NT2/D1 (cell line): Measurements from ENCODE around the gene KIDINS220.

Experiments
- SUZ12 ChIP-seq: IDR thresholded peaks from 2 replicates; pipeline ENCODE4 v1.6.1; 2011; ENCODE audit not compliant: insufficient read length, insufficient read depth; ENCODE audit errors: extremely low read depth
- YY1 ChIP-seq: IDR thresholded peaks from 2 replicates; pipeline ENCODE4 v1.6.1; 2011; ENCODE audit not compliant: insufficient read length, insufficient read depth
- ZNF274 ChIP-seq: IDR thresholded peaks from 2 replicates; pipeline ENCODE4 v1.6.1; 2011; ENCODE audit warnings: mild to moderate bottlenecking, low read depth, low read length

GRCh38 chr2:8767324-8767723 is 70.1 kb downstream of the KIDINS220 start:
- TF ChIP-seq YY1 (no peak), ZNF274 (no peak), SUZ12 (no peak)
